ENCODE data around the gene TBC1D32. TPM values are rescaled to one million over a fixed set of nuclear protein-coding genes. Genes with fewer than 3 reads are reported as not detected.

The TBC1D32 gene
- total RNA-seq, 6 experiments from 2014 or later, result 0.65 to 2.3 (median 1.7) TPM

DNA sequence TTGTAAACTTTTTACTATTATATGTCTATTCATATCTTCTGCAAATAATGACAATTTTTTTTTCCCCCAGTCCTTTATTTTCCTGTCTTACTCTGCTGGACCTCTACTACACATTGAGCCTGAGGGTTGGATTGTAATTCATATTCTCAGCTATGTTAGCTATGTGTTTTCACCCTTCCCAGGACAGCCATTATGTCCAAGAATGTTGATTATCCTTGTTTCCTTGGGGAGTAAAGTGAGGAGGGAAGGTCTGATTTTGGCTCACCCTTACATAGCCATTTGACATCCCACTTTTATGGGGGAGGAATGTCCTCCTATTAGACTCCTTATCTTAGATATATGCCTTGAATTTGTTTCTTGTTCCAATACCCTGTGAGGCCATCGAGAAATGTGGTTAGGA lies 17.6 kb upstream of the TBC1D32 start:
- Histone ChIP-seq H3K27me3 (no peaks in the 10 kb centered on the region), H3K4me1 (no peaks in the 10 kb centered on the region), H3K27ac (no peak overlapping the region), H3K4me3 (no peak overlapping the region), H3K9me3 (no peaks in the 10 kb centered on the region), H3K36me3 (no peaks in the 10 kb centered on the region)
- 28% methylated on average over 1 of the region's 1 CpG for WGBS (ENCODE audit: insufficient coverage, low coverage, low lambda C conversion rate, missing lambda C conversion rate)
- TF ChIP-seq, protein P1, sequence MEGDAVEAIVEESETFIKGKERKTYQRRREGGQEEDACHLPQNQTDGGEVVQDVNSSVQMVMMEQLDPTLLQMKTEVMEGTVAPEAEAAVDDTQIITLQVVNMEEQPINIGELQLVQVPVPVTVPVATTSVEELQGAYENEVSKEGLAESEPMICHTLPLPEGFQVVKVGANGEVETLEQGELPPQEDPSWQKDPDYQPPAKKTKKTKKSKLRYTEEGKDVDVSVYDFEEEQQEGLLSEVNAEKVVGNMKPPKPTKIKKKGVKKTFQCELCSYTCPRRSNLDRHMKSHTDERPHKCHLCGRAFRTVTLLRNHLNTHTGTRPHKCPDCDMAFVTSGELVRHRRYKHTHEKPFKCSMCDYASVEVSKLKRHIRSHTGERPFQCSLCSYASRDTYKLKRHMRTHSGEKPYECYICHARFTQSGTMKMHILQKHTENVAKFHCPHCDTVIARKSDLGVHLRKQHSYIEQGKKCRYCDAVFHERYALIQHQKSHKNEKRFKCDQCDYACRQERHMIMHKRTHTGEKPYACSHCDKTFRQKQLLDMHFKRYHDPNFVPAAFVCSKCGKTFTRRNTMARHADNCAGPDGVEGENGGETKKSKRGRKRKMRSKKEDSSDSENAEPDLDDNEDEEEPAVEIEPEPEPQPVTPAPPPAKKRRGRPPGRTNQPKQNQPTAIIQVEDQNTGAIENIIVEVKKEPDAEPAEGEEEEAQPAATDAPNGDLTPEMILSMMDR (IDR thresholded peaks at IDR 0.05), result no peak
- TF ChIP-seq POLR2A (IDR thresholded peaks at IDR 0.05), result no peak
- intact Hi-C loops (cut with DNase I), result no loop called here
- DNase-seq (no peak), ATAC-seq (no peak)

DNA sequence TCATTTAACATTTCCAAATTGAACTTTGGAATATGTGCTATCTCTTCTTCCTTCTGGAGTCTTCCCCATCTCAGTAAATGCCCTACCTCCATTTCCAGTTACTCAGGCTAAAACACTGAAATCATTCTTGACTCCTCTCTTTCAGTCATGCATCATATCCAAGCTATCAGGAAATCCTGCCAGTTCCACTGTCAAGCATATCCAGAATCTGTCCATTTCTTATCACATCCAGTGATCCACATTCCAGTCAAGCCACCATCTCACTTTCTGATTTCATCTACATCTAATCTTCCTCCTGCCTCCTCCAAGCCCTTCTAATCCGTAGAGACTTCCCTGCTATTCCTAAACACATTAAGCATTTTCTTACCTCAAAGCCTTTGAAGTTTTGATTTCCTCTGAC lies 15.3 kb upstream of the TBC1D32 start:
- TF ChIP-seq, protein P1 (IDR thresholded peaks at IDR 0.05), result no peak
- no peak for TF ChIP-seq POLR2A (IDR thresholded peaks at IDR 0.05)
- DNase-seq, result no peak

DNA sequence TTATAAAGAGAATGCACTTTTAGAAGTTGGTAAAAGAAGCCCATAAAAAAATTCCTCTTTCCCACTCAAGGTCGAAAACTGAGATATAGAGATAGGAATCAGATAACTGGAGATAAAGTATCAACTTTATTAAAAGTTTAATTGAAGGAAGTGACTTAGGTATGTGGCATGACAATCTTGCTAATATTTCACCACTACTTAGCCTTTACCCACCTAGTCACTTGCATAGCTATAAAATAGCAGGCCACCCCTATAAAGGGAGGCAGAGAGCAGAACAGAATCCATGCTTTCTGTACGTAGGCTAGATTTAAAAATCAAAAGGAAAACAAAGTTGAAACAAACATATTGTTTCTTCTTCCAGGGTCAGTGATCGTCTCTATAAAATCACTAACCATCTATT lies 13.2 kb upstream of the TBC1D32 start:
- Histone ChIP-seq H3K4me1 (no peaks in the 10 kb centered on the region), H3K4me3 (no peak overlapping the region), H3K36me3 (no peaks in the 10 kb centered on the region), H3K9me3 (no peaks in the 10 kb centered on the region), H3K27ac (no peak overlapping the region), H3K27me3 (no peaks in the 10 kb centered on the region)
- no peak for TF ChIP-seq POLR2A (IDR thresholded peaks at IDR 0.05)
- TF ChIP-seq, protein P1 (IDR thresholded peaks at IDR 0.05), result no peak
- DNase-seq, result no peak
- ATAC-seq, result no peak
- 49% methylated on average over 3 of the region's 3 CpGs for WGBS (ENCODE audit: insufficient coverage, low coverage, low lambda C conversion rate, missing lambda C conversion rate)
- intact Hi-C loops (cut with DNase I), result no loop called here

More for the DNA sequence above, 15.3 kb upstream of the TBC1D32 start:
- intact Hi-C loops (cut with DNase I), result no loop called here
- no peaks in the 10 kb centered on the region for H3K9me3 ChIP-seq
- H3K4me1 ChIP-seq, result no peaks in the 10 kb centered on the region
- no peaks in the 10 kb centered on the region for H3K27me3 ChIP-seq
- H3K4me3 ChIP-seq, result no peak overlapping the region
- 22% methylated on average over 1 of the region's 1 CpG for WGBS (ENCODE audit: insufficient coverage, low coverage, low lambda C conversion rate, missing lambda C conversion rate)
- no peak overlapping the region for H3K27ac ChIP-seq
- ATAC-seq, result no peak
- H3K36me3 ChIP-seq, result no peaks in the 10 kb centered on the region

DNA sequence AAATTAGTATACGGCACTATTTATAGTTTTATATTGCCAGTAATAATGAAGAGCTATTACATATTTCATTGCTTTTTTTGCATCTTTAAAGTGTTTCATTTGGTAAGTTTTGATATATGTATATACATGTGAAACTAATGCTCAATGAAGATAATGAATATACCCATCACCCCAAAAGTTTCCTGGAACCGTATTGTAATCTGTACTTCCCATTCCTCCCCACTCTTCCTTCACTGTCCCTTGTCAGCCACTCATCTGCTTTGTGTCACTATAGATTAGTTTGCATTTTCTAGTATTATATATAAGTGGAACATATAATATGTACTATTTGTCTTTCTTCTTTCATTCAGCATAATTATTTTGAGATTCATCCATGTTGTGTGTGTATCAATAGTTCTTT lies 10.3 kb upstream of the TBC1D32 start:
- 82% methylated on average over 2 of the region's 2 CpGs for WGBS (ENCODE audit: insufficient coverage, low coverage, low lambda C conversion rate, missing lambda C conversion rate)

More for the DNA sequence above, 10.3 kb upstream of the TBC1D32 start:
- Histone ChIP-seq H3K27me3 (no peaks in the 10 kb centered on the region), H3K9me3 (no peaks in the 10 kb centered on the region), H3K27ac (no peak overlapping the region), H3K4me3 (no peak overlapping the region), H3K36me3 (no peaks in the 10 kb centered on the region), H3K4me1 (no peaks in the 10 kb centered on the region)
- TF ChIP-seq POLR2A (IDR thresholded peaks at IDR 0.05), result no peak
- TF ChIP-seq, protein P1 (IDR thresholded peaks at IDR 0.05), result no peak
- DNase-seq (no peak), ATAC-seq (no peak)
- intact Hi-C loops (cut with DNase I), result no loop called here
